Measurements from ENCODE around the gene SOX5.

GRCh38 chr12:23763724-23764123, 185.7 kb downstream of the SOX5 start:
- no peak for TF ChIP-seq CTCF (IDR thresholded peaks at IDR 0.05)
- no peak for TF ChIP-seq POLR2A (IDR thresholded peaks at IDR 0.05)

All from esophagus squamous epithelium (tissue), 4 donors.